CD4-positive, alpha-beta T cell (primary cell): Measurements from ENCODE around the gene MDP1. TPM values are rescaled to one million over a fixed set of nuclear protein-coding genes. Genes with fewer than 3 reads are reported as not detected.

ENCODE experiments used
- ATAC-seq: fragments of 200-7000 bp; cut with Tn5 transposase; one replicate; pipeline ENCODE4 v1.10.0; 2022; ENCODE audit warnings: mild to moderate bottlenecking; ENCODE audit not compliant: poor library complexity
- CTCF ChIA-PET: fragments of 350-600 bp; sonication (Branson Sonifier 250); formaldehyde crosslinking; loops from one replicate; lab custom pipeline; 2021; ENCODE audit warnings: antibody characterized with exemption, inconsistent platforms; lab: Charles Lee
- POLR2A ChIA-PET: fragments of 350-600 bp; sonication (Branson Sonifier 250); formaldehyde crosslinking; loops from one replicate; lab custom pipeline; 2021; ENCODE audit warnings: antibody characterized with exemption, inconsistent platforms; lab: Charles Lee
- DNase-seq, 14 experiments: peaks; one replicate each; pipeline ENCODE4 v3.0.0-alpha.2; 2013 to 2020; ENCODE audit warnings: mixed read lengths in 2 of 14
- H3K27ac ChIP-seq, 2 donors: one replicate each; pipeline versions ENCODE4 v1.5.1 to v1.7.0; 2013; ENCODE audit warnings: low read length in 2 of 2, low read depth in 1 of 2, mild to moderate bottlenecking in 1 of 2
- H3K27me3 ChIP-seq, 2 experiments: 1 replicate in 1 of 2; 2 replicates in 1 of 2; pipeline versions ENCODE4 v1.6.1 to v1.7.0; 2013; ENCODE audit warnings: low read length in 2 of 2, control low read depth in 1 of 2, mild to moderate bottlenecking in 1 of 2, moderate library complexity in 1 of 2; ENCODE audit not compliant: insufficient read depth in 2 of 2, control insufficient read depth in 1 of 2
- H3K36me3 ChIP-seq: one replicate; pipeline ENCODE4 v1.6.1; 2013; ENCODE audit warnings: low read length, control low read depth; ENCODE audit not compliant: insufficient read depth
- H3K4me1 ChIP-seq: one replicate; pipeline ENCODE4 v1.6.1; 2013; ENCODE audit warnings: low read length, control low read depth; ENCODE audit not compliant: insufficient read depth
- H3K4me3 ChIP-seq: one replicate; pipeline ENCODE4 v1.5.1; 2013; ENCODE audit warnings: mild to moderate bottlenecking, low read length, moderate library complexity
- H3K9me3 ChIP-seq, 2 experiments: 1 replicate in 1 of 2; 2 replicates in 1 of 2; pipeline versions ENCODE4 v1.6.1 to v1.7.0; 2013; ENCODE audit warnings: low read length in 2 of 2, mild to moderate bottlenecking in 2 of 2, control low read depth in 1 of 2, moderate library complexity in 1 of 2; ENCODE audit not compliant: control insufficient read depth in 1 of 2, insufficient read depth in 1 of 2
- H3K27ac Mint-ChIP-seq: one replicate; pipeline ENCODE4 v1.8.0; 2020; ENCODE audit warnings: mixed read lengths
- H3K27me3 Mint-ChIP-seq: one replicate; pipeline ENCODE4 v1.8.0; 2021; ENCODE audit warnings: mixed read lengths
- H3K36me3 Mint-ChIP-seq: one replicate; pipeline ENCODE4 v1.8.0; 2021; ENCODE audit warnings: low read depth, mixed read lengths
- H3K4me1 Mint-ChIP-seq: one replicate; pipeline ENCODE4 v1.8.0; 2021; ENCODE audit warnings: low read depth, mixed read lengths
- H3K4me3 Mint-ChIP-seq: one replicate; pipeline ENCODE4 v1.8.0; 2020; ENCODE audit warnings: mild to moderate bottlenecking, mixed read lengths
- H3K9me3 Mint-ChIP-seq: one replicate; pipeline ENCODE4 v1.8.0; 2020; ENCODE audit warnings: mixed read lengths
- CTCF ChIP-seq: fragments of 200-600 bp; IDR thresholded peaks from one replicate; pipeline ENCODE4 v1.8.0; 2022; ENCODE audit warnings: antibody characterized with exemption, mild to moderate bottlenecking
- intact Hi-C, 2 experiments: fragments of 100-400 bp; cut with DNase I in 1 of 2; cut with micrococcal nuclease in 1 of 2; formaldehyde crosslinking; loops; one replicate each; pipeline versions ENCODE4 v1.15.1 to v1.9.0; 2023 to 2025; cut with DNase I, micrococcal nuclease
- total RNA-seq, 174 experiments: library from RNA in 2 of 174; stranded (reverse) in 2 of 174; gene quantifications; one replicate each; pipeline ENCODE4 v1.2.3 and lab custom pipeline; 2021 to 2026

The MDP1 gene
- total RNA-seq, 2 experiments from 2014 or later = 3.2 to 3.7 TPM

- Mint-ChIP-seq H3K27ac (peak overlapping the region; percentile 77), H3K4me3 (peak overlapping the region; percentile 76), H3K9me3 (no peaks in the 10 kb centered on the region), H3K27me3 (no peaks in the 10 kb centered on the region), H3K4me1 (peaks cover 61% of the 10 kb centered on the region), H3K36me3 (peaks cover 62% of the 10 kb centered on the region)
- H3K4me1 ChIP-seq = peaks cover 51% of the 10 kb centered on the region
- no peak for TF ChIP-seq CTCF
- no peak for DNase-seq
- H3K9me3 ChIP-seq = no peaks in the 10 kb centered on the region
- CTCF ChIA-PET = no interaction called here
- POLR2A ChIA-PET = no interaction called here
- intact Hi-C loops = no loop called here
- H3K27ac ChIP-seq = no peak overlapping the region
- ATAC-seq = no peak
- peaks cover 20% of the 10 kb centered on the region for H3K36me3 ChIP-seq
- H3K27me3 ChIP-seq = no peaks in the 10 kb centered on the region
- no peak overlapping the region for H3K4me3 ChIP-seq
Measured at GRCh38 chr14:24192933-24193332, 22.9 kb downstream of the MDP1 start.

- H3K36me3 ChIP-seq = peaks cover 38% of the 10 kb centered on the region
- Mint-ChIP-seq H3K36me3 (peaks cover 63% of the 10 kb centered on the region), H3K4me1 (peaks cover 60% of the 10 kb centered on the region), H3K4me3 (no peak overlapping the region), H3K27me3 (no peaks in the 10 kb centered on the region), H3K27ac (peak overlapping the region; percentile 47), H3K9me3 (no peaks in the 10 kb centered on the region)
- no peaks in the 10 kb centered on the region for H3K9me3 ChIP-seq
- POLR2A ChIA-PET = interaction anchor here (1.6 to 7.4 kb wide), 2 partner anchors 23 to 29 kb away, joined by 4 to 85 read pairs; partner anchors contain the start of genes CHMP4A and IRF9
- no peak for DNase-seq
- TF ChIP-seq CTCF = no peak
- no peaks in the 10 kb centered on the region for H3K27me3 ChIP-seq
- CTCF ChIA-PET = interaction anchor here (0.7 kb wide), 1 partner anchor 29 kb away, joined by 3 read pairs; the partner anchor contains the start of gene IRF9
- ATAC-seq = no peak
- intact Hi-C loops = no loop called here
- peaks cover 44% of the 10 kb centered on the region for H3K4me1 ChIP-seq
- no peak overlapping the region for H3K4me3 ChIP-seq
- H3K27ac ChIP-seq = no peak overlapping the region
Measured at GRCh38 chr14:24190416-24190815, 25.4 kb downstream of the MDP1 start.

- Histone ChIP-seq H3K27ac (peak overlapping the region; percentile 52 to 62), H3K27me3 (no peaks in the 10 kb centered on the region), H3K9me3 (no peaks in the 10 kb centered on the region), H3K4me1 (peaks cover 37% of the 10 kb centered on the region), H3K4me3 (no peak overlapping the region), H3K36me3 (peaks cover 47% of the 10 kb centered on the region)
- CTCF ChIA-PET = interaction anchor here (0.7 to 2.6 kb wide), 7 partner anchors 26 to 144 kb away, joined by 3 to 24 read pairs (median 4); partner anchors contain the start of genes IRF9, MDP1 and RABGGTA
- no peak for TF ChIP-seq CTCF
- no peaks in the 10 kb centered on the region for H3K9me3 Mint-ChIP-seq
- H3K27ac Mint-ChIP-seq = peak overlapping the region; percentile 91
- POLR2A ChIA-PET = interaction anchor here (0.7 to 7.4 kb wide), 19 partner anchors 16 to 121 kb away, joined by 3 to 85 read pairs (median 5); partner anchors contain the start of genes CHMP4A, CIDEB, DCAF11 and DHRS1
- peaks cover 52% of the 10 kb centered on the region for H3K4me1 Mint-ChIP-seq
- no peak overlapping the region for H3K4me3 Mint-ChIP-seq
- H3K36me3 Mint-ChIP-seq = peaks cover 60% of the 10 kb centered on the region
- ATAC-seq (no peak), DNase-seq (no peak)
- H3K27me3 Mint-ChIP-seq = no peaks in the 10 kb centered on the region
- intact Hi-C loops = loop anchor here (2.0 to 5.0 kb wide), 4 partner anchors 42 to 75 kb away; partner anchors contain the start of genes PSME2 (in 2 of the 2), RNF31 (in 2 of the 2), DCAF11 (in 1 of the 2) and GMPR2 (in 1 of the 2)
Measured at GRCh38 chr14:24189460-24189859, 26.4 kb downstream of the MDP1 start.
